HG02623 (cell line): ENCODE data around the gene TTLL12.

Source experiments
- ATAC-seq: cut with Tn5 transposase; IDR thresholded peaks from one replicate; pipeline ENCODE4 v1.9.1; 2021; ENCODE audit warnings: moderate library complexity; ENCODE audit not compliant: unreplicated experiment

The TTLL12 gene

DNA sequence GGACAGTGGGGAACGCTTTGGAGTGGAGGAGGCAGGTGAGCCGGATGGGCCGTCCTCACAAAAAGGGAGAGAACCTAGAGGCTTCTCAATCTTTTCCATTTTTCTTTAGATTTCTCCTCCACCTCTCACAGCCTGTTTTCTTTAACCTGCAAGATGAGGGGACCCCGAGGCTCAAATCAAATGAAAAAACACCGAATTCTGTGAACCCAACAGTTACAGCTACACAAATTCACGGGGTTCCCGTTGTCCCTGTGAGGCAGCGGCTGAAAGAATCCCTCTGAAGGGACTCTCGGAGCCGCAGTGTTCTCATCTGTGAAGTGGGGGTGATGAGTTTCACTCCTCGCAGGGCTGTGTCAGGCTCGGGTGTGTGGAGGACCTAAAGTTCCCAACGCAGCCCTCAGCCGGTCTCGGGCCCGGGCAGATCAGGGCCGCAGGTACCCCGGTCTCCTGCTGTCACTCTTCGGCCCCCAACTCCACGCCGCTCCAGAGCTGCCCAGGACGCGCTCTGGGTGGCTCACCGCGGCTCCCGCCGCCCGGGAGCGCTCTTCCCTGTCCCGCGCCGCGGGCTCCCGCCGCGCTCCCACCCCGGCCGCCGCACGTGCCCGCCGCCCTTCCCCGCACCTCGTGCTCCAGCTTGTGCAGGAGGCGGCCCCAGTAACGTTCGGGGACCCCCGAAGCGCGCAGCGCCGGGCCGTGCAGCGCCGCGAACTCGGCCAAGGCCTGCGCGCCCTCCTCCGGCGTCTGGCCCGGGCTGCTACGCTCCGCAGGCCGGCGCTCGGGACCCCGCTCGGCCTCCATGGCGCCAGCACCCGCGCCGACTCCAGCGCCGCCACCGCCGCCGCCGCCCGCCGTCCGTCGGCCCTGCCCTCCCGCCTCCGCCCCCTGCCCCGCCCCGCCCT, at the start of gene TTLL12:
TTLL12 (minus strand) TSS at position 863 of the 899 bp plus-strand sequence; CDS start at position 798, 65 bp downstream.
- peak; percentile 59 for ATAC-seq

DNA sequence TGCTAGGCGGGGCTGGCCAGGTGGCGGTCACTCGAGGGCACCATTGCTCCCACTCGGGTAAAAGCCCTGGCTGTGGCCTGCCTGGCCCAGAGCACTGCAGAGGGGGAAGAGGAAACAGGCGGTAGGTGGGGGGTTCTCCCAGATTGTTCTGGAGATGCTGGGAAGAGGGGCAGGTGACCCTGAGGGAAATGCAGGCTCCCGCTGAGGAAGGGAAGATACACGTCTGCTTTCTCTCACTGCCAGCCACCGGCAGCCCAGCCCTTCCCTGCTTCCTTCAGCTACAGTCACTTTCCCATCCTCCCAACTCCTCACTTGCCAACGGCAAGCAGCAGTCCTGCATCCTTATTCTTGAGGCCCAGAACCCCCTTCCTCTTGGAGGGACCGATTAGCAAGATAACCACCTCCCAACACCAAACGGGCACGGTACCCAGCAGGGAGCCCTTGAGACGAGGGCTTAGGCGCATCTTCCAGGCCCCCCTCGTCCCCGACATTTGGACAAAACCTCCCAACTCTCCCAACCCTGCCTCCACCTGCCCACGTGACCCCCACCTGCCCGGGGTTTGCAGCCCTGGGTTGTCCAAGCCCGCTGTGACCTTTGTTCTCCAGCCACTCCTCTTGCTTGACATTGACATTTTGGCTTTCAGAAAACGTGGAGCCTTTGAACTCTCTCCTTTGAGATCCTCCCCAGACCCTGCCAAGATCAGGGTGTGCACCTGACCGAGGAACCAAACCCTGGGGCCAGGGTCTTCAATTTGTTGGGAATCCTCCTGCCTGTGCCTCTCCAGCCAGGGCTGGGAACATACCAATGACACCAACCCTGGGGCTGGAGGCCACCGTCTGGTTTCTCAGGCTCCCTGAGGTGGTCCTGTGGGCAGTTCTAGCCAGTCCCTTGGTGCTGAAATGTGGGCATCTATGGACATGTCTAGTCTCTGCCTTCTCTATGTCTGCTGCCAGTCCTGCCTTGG, 48.8 kb upstream of the TTLL12 start:
- ATAC-seq: no peak

DNA sequence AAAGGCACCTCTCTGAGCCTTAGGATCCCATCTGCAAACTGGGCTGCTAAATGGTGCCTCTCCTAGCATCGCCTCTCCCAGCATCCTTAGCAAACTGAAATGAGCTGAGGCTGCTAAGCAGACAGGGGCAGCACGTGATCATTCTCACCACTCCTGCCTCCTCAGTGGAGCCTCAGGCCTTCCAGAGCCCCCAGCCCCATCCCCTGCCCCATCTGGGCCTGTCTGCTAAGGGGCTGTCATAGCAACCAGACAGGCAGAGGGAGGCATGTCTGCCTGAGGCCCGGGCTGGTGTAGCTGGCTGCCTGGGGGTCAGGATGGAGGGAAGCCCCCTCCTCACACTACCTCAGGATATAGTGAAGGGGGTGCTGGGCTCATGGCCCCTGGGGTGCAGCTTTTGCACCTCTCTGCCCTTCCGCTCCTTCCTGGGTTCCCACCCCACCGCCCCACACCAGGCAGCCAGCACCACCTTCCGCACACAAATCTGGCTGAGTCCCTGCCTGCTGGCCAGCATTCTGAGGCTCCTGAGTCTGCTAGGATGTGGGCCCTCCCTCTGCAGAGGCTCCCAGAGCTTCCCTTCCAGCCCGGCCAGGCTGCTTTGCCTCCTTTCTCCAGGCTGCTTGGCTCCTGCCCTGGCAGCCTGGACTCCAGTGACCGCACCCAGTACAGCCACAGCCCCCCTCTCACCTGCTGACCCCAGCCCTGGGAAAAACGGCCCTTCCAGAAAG, 47.5 kb upstream of the TTLL12 start:
- no peak for ATAC-seq

DNA sequence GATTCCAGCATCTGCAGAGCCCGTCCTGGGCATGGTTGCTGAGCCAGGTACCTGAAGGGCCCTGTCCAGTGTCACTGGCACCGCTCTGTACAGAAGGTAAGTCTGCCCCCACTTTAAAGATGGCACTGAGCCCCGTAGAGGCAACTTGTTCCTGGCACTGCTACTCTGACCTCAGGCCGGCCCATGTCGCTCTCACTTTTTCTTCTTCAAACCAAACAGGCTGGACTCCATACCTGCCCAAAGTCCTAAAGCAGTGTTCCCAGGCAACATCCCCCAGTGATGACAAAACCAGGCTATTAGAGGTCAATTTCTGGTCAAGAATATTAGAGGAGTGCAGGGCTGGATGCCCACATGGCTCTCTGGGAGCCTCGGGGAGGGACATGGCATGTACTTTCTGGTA, 46.6 kb upstream of the TTLL12 start:
- ATAC-seq: no peak

DNA sequence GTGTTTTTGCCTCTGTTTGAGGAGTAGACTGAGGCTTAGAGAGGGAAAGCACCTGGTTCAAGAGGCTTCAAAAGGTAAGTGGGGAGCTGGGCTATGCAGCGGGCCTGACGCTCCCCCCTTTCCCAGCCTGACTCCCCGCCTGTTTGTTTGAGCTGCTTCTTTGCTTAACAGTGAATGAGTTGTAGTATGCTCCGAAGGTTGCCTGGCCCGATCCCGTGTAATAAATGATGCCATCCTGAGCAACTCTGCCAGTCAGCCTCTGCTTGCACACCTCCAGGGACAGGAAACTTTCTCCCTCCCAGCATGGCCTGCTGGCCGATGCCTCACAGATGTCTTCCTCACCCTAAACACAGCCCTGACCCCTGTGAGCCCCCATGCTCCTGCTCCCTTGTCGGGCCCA, 45.5 kb upstream of the TTLL12 start:
- no peak for ATAC-seq

DNA sequence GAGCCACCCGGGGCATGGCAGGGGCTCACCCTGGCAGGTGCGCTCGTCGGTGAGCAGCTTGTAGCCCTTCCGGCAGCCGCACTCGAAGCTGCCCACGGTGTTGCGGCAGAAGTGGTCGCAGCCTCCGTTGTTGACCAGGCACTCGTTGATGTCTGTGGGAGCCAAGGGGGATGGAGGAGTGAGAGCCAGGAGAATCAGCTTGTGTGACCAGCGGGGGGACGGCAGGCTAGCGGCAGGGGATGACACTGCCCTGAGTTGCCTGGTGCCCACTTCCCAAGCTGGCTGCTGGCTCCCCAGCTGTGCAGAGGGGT, 44.7 kb upstream of the TTLL12 start:
- no peak for ATAC-seq

DNA sequence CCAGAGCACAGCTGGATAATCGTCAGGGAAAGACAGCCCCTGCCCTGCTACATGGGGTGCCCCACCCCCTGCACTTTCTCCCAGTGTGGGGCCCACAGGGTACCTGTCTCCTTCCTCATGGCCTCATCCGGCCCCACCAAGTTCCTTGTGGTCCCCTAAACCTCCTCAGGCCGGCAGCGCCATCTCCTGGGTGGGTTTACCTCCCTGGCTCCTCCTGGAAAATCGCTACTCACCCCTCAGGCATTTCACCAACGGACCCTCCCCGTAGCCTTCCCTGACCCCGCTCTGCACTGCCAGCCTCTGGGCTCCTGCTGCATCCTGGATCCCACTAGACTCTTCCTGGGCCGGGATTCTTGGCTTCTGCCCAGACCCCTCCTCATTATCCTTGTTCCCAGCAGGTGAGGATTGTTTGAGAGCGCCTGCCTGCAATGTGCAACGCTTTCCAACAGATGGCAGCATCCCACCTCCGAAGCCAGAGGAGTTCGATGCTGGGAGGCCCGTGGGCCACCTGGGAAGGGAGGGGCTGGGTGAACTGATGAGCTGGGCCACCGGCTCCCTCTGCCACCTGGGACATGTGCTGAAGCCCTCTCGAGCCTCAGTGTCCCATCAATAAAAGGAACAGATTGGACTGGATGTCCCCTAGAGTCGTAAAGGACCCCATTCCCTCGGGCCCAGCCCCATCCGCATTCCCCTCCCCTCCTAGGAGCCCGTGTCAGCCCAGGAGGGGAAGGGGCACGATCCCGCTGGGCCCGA, 44.2 kb upstream of the TTLL12 start:
- no peak for ATAC-seq

DNA sequence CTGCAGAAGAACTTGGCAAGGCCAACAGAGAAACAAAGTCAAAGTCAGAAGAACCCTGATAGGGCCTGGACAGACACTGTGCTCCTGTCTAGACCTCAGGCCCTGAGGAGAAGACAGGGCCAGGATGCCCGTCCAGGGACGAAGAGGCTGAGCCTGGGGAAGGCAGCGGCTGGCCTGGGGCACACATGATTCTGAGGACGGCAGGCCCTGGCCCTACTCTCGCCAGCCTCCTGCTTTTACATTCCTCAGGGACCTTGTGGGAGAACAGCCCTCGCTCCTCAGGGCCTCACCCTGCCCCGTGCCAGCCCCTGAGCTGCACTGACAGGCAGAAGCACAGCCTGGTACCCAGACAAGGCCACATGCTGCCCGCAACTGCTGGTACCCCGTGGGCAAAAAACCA, 43.6 kb upstream of the TTLL12 start:
- no peak for ATAC-seq

DNA sequence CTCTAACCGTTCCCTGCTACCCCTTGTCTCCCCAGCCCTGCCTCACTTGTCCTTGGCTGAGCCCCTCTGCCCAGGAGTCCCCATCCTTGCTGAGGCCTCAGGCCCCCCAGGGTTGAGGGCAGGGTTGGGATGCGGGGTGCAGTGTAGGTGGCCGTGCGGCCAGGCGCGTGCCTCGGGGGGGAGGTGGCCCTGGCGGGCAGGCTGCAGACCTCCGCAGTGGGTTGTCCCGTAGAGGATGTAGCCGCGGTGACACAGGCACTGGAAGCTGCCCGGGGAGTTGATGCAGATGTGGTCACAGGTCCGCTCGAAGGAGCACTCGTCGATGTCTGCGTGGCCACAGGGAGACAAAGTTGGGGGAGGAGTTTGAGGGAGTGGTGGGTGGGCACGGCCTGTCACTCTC, 41.9 kb upstream of the TTLL12 start:
- no peak for ATAC-seq

DNA sequence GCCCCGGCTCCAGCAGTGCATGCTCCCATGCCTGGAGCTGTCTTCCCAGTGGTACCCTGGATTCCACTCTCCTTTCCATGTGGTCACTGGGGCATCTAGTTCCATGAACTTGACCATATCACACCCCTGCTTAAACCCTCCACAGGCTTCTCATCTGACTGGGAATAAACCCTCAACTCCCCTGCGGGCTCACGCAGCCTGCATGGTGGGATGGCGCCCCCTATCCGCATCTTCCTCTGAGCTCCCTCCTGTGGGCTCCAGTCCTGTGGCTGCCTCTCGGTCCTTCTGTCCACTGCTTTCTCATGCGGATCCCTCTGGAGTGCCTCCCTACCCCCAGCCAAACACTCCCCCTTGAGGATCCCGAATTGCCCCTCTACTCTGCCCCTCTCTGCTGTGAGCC, 41.4 kb upstream of the TTLL12 start:
- ATAC-seq: no peak

DNA sequence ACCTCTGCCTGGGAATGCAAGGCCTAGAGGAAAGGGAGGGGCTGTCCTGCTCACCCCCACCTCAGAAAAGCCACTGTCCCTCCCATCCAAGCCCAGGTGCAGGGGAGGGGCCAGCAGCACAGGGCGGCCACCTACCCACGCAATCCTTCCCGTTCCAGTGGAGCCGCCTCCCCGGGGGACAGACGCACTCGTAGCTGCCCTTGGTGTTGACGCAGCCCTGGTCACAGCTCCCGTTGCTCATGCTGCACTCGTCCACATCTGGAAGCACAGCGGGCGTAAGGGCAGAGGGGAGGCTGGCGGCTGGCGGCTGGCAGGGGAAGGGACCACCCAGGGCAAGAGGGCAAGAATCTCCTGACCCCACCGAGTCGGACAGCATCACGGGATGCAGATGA, 40.3 kb upstream of the TTLL12 start:
- no peak for ATAC-seq

DNA sequence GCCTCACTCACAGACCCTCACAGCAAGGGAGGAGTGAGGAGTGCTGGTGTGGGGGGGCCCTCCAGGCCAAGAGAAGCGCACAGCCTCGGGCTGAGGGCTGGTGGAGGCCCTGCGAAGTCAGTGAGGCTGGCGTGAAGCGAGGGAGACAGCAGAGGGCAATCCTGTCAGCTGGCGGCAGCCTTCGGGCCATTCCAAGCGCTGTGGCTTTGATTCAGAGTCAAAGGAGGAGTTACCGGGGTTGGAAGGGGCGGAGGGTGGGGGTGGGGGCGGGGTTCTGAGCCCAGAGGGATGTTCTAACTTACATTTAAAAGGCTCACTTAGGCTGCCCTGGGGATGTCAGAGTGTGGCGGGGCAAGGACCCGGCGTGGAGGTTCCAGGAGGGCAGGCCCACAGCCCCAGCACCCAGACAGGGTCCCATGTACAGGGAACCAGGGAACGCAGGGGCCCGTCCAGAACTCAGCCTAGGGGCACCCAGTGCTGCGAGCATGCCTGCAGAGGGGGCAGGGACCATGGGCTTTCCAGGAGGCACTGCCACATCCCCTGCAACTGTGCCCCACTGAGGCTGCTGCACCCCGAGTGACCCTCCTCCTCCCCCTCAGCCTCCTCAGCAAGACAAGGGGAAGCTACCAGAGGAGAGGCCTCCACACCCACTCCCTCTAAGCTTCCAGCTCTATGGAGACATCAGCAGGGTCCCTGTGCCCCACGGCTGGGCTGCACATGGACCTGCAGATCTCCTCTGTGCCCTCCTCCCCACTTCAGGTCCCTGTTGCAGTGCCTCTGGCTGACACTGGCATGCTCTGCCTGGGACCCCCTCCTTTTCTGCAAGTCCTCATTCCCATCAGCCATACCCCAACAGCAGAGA, 39.7 kb upstream of the TTLL12 start:
- ATAC-seq: no peak

DNA sequence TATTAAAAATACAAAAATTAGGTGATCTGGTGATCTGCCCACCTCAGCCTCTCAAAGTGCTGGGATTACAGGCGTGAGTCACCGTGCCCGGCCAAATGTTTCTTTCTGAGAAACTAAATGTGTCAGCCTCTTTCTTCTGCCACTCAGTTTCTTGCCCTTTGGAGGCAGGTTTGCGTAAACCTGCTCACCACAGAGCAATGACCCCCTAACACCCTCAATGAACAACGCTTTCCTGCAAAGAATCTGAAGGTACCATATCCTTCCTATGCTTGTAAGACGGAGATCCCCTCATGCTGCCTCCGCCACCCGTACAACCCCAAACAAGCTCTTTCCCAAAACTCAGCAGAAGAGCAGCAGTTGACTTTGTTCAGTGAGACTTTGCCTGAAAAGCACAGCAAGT, 38.7 kb upstream of the TTLL12 start:
- no peak for ATAC-seq

DNA sequence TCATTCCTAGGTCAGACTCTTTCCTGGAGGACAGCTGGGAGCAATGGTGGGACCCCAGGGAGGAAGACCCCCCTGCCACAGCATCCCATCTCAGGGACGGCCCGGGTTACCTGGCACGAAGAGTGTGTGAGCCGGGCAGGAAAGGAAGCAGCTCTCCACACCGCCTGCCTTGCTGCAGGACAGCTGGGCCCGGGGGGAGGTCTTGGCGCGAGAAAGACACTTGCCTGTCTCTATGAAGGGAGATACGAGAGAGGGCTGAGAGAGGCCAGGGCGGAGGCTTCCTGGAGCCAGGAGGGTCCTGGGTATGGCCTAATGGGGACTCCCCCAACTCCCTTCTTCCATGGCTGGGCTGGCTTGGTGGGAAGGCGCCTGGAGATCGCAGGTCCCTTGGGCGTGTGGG, 36.1 kb upstream of the TTLL12 start:
- no peak for ATAC-seq

DNA sequence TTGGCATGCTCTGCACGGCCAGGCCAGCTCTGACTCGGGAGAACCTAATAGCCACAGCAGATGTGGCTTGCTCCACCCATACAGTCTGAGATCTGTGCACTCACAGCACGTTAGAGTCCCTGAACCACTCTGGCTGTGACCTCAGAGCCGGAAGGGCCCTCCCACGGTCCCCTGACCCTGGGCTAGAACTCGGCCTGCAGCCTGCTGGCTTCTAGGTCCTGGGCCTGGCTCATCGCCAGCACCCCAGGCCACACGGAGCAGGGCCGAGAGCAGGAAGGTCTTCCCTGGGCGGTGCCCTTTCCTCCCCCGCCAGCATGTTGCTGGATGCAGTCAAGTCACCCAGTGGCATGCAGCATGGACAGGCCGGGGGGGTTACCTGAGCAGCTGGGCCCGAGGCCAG, 35.3 kb upstream of the TTLL12 start:
- ATAC-seq: no peak

DNA sequence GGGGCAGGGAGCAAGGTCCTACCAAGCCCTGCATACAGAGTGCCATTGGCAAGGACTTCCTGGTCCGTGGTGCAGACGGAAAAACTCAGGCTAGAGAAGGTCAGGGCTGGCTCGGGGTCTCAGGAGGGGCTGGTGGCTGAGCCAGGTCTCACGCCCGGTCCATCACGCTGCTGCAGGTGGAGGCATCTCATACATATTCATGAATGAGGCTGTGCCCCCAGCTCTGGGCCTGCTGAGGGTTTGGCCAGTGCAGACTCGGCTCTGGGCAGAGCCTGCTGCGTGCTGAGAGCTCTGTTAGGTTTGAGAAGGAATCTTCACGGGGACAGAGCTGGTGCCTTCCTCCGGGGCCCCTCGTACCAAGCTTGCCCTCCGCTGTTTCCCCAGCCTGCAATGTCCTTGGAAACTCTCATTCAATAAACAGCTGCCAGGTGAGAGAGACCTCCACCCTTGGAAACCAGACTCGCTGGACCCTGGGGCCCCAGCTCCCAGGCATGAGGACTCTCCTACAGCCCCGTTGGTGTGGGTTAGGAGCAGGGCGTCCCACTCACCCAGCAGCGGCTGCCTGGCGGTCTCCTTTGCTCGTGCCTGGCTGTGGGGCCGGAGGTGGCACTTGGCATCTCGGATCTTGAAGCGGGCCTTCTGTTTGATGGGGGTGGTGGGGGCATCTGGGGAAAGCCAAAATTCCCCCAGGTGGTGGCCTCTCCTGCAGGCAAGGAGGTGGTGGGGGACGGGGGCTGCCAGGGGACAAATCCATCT, 33.9 kb upstream of the TTLL12 start:
- ATAC-seq: no peak

DNA sequence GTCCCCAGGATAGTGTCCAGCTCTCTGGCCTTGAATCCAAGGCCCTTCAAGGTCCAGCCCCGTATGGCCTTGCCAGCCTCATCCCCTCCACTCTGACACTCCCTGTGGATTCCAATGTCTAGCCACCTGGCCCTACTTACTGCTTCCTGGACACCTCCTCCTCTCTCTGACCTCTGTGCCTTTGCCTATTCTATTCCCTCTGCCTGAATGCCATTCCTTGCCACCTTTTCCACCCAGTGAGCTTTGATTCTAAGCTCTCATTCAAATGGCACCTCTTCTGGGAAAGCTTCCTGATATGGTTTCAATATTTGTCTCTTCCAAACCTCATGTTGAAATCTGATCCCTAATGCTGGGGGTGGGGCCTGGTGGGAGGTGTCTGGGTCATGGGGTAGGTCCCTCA, 31.9 kb upstream of the TTLL12 start:
- no peak for ATAC-seq

DNA sequence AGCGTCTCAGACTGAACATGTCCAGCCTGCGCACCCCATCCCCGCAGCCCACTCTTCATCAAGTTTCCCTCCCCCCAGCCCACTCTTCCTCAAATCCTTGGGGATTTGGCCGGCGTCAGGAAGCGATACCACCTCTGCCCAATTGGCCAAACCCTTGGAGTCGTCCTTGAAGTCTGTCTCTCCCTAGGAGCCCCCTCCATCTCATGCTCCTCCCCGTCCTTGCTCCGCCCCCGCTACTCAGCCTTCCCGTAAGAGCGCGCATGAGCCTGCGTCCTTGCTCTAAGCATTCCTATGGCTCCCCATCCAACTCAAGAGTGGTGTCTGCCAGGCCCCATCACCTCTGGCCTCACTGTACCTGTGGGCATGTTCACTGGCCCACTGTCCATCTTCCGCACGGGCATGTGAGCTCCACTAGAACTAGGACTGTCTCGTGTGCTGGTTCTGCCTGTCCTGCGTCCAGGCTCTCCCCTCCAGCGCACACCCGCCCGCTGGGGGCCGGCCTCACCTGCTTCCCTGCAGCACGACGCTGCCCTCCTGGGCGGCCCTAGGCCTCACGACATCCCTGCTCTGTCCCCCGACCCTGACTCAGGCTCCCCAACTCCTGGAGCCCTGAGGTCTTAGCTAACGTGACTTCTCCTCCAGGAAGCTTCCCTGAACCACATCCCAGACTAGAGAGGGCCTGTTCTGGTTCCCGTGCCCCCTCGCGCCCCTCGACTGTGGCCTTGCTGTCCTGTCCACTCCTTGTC, 30.5 kb upstream of the TTLL12 start:
- no peak for ATAC-seq
